ENCODE results near the gene CSNK1D.
A peak's percentile ranks its signal among the peaks of the same experiment; 100 is the strongest.

The CSNK1D gene

DNA sequence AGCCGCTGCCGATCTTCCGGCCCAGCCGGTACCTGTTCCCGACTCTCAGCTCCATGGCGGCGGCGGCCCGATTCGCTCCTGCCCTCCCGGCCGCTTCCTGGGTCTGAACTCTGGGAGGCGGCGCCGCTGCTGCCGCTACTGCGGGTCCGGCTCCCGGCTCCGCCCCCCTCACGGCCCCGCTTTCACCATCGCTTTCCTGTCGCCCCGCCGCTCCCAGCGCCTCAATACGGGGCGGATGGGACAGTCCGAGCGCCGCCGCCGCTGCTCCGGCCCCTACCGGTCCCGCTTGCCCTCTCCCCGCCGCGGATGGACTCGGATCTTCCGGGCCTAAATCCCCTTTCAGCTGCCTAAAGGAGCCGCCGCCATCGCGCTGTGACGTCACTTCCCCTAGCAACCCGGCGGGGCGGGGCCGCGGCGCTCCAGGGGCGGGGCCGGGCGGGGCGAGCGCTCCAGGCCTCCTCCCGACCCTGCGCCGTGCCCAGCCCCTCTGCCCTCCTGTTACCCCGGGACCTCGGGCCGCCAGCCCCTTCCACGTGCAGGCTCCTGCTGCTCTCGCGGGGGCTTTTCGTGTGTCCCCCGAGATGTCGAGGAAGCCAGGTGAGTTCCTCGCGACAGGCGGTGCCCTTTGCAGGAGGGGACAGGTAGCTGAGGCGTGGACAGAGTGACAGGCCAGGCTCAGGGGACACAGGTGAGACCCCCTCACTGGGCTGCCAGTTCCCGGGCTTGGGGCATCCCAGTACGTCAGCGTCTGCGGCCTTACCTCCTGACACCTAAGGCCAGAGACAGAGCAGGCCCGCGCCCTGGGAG lies at the start of gene CSNK1D:
Gene CSNK1D, minus strand, starts transcription at position 374 of the 807 bp plus-strand sequence. Its CDS starts 319 bp downstream, at position 55.
- peak; percentile 89 for DNase-seq

DNA sequence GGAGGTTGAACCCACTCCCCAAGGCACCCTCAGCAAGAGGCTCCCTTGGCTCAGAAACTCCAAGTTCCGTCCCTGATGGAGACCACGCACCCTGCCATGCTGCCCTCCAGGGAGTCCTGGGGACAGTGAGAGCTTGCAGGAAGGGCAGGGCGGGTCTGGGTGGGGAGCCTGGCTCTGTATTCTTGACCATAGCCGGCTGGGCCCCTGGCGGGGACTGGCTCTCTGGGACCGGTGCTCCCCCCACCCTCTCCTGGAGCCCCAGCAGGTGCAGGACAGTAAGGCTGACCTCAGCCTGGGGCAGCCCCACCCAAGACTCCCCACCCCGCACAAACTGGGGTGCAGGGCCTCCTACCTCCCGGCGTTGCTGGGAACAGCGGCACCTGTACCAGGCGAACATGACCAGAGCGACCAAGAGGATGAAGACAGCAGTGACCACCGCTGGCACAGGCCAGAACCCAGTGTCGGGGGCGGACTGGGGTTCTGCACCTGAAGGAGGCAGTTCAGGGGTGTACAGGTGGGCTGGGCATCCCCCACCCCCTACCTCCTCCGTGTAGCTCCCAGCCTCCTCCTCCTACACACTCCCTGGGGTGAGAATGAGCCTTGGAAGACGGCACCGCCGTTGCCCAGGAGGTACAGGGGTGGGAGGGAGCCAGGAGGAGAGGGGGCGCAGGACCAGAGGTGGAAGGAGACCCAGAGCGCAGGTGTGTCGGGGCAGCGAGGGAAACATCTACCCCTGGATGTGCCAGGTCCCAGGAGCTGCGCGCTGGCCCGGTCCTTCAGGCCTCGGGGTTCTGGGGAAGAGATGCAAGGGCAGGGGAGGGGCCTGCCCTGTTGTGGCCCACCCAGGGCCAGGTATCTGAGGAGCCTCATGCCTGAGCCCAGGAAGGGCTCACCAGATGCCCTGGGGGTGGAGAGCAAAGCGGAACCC lies 49.3 kb upstream of the CSNK1D start:
- no peak for DNase-seq

DNA sequence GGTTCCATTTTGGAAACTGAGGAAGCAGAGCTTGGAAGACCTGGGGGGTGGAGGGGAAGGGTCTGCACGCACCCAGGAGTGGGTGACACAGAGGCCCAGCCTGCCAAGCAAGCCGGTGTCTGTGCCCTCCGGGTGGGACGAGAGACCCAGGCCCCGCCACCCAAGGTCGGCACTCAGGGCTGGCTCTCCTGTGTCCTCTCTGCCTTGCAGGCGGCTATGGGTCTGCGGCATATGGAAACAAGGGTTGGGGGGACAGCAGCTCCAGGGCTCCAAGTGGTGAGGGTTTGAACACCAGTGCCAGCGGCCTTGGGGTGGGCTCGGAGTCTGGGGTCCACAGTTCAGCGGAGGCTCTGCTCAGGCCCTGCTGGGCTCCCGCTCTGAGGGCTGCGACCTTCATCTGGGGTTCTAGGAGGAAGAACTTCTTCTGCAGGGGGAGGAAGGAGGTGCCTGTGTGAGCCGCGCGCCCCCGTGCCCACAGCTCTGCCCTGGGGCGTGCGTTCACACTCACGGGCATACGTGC lies 48.5 kb upstream of the CSNK1D start:
- DNase-seq: no peak

DNA sequence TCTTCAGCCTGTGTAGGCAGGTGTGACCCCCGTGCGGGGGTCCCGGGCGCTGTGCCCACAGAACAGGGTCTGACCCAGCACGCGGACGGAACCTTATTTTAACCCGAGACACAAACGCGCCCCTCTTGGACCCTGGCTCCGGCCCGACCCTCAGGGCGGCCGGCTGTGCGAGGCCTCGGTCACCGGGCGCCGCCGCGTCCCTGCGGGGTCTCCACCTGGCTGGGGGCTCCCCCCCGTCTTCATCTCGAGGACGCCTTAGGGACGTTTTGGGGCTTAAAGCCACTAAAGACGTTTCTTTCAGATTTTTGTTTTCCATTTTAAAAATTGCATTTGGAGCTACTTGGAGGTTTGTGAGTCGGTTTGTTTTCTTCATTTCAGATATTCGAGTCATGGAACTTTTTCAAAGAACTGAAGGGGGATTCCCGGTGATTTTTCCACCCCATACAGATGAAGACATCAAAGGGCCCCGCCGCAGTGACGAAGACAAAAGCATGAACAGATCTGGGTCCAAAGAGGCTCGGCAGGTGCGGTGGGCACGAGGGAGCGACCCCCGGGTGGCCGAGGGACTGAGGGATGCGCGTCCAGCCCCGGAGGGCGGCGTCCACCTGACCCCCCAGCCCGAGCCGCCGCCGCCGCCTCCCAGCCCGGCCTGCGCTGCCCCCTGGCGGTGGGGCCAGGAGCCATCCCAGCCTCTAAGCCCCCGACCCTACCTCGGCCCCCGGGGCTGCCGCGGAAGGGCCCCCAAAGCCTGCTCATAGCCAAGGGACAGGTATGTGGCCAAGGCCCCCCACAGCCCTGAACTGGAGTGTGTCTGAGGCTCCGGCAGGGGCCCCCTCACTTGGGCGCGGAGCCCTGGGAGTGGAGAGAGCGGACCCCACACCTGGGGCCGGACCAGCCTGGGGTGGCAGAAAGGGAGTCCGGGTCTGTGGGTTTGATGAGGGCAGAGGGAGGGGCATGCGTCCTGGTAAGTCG lies 47.7 kb upstream of the CSNK1D start:
- peak; percentile 19 for DNase-seq

DNA sequence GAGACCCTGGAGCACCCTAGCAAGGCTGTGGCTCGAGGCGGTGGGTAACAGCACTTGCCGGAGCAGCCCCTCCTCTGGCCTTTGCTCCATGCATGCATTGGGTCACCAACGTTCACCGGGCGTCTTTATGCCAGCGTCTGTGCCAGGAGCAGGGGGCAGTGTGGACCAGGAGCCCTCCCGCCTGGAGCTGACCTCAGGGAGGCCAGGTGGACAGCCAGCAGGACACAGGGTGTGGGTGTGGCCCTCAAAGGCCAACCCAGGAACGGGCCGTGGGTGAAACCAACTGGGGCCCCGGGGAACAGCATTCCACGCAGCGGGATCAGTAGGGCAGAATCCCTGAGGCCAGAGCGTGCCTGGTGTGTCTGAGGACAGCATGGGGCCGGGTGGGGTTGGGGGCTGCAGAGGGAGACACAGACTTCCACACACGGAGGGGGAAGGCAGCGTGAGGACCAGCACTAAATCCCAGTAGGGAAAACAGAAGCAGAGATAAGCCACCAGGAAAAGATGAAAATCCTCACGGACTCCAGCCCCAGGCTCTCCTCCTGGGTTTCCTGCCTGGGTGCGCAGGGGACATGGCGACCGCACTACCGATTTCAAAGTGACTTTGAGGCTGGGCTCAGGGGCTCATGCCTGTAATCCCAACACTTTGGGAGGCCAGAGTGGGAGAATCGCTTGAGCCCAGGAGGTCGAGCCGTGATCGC lies 46.8 kb upstream of the CSNK1D start:
- no peak for DNase-seq

DNA sequence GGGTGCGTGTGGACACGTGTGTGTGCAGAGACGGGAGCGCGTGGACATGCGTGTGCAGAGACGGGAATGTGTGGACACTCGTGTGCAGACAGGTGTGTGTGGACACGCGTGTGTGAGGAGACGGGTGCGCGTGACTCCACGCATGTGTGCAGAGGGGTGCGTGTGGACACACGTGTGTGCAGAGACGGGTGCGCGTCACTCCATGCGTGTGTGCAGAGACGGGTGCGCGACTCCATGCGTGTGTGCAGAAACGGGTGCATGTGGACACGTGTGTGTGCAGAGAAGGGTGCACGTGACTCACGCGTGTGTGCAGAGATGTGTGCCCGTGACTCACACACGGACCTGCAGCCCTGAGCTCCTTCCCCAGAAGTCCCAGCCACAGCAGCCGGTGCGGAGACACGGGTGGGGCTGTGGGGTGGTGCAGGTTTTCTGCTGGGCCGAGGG lies 46.1 kb upstream of the CSNK1D start:
- no peak for DNase-seq

DNA sequence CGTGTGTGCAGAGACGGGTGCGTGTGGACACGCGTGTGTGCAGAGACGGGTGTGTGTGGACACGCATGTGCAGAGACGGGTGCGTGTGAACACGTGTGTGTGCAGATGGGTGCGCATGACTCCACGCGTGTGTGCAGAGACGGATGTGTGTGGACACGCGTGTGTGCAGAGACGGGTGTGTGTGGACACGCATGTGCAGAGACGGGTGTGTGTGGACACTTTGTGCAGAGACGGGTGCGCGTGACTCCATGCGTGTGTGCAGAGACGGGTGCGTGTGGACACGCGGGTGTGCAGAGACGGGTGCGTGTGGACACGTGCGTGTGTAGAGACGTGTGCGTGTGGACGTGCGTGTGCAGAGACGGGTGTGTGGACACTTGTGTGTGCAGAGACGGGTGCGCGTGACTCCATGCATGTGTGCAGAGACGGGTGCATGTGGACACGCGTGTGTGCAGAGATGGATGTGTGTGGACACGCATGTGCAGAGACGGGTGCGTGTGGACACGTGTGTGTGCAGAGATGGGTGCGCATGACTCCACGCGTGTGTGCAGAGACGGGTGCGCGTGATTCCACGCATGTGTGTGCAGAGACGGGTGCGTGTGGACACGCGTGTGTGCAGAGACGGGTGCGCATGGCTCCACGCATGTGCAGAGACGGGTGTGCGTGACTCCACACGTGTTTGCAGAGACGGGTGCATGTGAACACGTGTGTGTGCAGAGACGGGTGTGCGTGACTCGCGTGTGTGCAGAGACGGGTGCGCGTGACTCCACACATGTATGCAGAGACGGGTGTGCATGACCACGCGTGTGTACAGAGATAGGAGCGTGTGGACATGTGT lies 45.5 kb upstream of the CSNK1D start:
- no peak for DNase-seq

DNA sequence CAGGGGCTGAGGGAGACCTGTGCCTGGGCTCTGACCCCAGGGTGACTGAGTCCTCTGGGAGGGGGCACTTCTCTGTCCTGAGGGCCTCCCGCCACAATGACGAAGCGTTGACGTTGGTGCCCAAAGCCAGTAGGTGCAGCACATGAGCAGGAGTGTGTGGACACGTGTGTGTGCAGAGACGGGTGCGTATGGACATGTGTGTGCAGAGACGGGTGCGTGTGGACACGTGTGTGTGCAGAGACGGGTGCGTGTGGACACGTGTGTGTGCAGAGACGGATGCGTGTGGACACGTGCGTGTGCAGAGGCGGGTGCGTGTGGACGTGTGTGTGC lies 44.6 kb upstream of the CSNK1D start:
- no peak for DNase-seq

DNA sequence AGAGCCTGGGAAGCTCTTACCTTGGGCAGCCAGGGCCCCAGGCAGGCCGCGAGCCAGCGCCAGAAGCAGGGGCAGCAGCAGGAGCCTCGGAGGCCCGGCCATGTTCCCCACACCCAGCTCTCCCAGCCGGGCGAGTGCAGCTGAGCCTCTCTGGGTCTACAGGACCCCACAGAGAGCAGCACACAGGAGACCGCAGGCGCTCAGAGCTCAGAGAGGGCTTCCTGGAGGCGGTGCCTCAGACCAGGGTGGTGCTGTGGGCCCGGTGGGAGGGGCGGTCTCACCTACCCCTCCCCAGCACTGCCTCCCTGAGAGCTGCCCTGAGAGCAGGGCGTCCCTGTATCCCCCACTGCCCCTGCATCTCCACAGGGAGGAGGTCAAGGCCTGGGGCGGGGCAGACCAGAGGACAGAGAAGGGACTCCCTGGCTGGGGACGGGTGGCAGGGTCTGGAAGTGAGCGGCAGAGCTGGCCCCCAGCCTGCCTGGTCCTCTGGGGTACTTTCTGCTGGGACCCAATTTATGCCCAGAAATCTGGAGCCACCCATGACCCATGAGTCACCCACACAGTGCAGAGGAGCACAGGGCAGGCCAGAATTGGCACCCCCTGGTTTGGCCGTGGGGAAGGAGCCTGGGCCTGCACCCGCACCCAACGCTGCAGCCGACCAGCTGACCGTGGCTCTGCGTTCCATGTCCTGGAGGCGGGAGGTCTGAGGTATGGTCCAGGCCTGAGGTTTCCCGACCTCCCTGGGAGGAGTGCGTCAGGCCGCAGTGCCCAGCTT lies 44.1 kb upstream of the CSNK1D start, which contains the start of gene CD7:
Gene CD7, minus strand, starts transcription at position 215 of the 775 bp plus-strand sequence. Its CDS starts 113 bp downstream, at position 102.
- no peak for DNase-seq

DNA sequence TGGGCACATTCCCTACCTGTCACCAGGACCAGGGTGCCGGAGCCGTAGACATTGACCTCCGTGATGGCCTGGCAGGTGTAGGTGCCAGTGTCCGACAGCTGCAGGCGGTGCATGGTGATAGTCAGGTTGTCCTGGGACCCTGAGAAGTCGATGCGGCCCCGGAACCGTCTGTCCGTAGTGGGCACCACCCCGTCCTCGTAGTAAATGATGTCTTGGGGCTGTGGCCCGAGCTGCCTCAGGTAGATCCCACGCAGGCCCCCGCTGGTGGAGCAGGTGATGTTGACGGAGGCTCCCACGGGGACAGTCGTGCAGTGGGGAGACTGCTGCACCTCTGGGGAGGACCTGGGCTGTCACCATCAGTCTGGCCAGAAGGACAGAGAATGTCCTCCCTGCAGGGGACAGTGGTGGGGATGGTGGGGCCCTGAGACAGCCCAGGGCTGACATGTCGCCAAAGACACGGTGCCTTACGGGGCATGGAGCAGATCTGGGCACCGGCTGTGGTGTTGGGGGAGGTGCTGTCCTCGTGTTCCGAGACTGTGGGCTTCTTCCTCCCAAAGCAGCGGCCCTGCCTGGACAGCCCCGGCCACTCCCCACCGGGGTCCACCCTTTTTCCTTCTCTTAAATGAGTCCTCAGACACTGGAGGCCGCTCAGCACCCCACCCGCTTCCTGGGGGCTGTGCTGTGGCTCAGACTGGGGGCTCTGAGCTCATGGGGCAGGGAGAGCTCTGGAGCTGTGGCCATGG lies 43.3 kb upstream of the CSNK1D start:
- DNase-seq: no peak

DNA sequence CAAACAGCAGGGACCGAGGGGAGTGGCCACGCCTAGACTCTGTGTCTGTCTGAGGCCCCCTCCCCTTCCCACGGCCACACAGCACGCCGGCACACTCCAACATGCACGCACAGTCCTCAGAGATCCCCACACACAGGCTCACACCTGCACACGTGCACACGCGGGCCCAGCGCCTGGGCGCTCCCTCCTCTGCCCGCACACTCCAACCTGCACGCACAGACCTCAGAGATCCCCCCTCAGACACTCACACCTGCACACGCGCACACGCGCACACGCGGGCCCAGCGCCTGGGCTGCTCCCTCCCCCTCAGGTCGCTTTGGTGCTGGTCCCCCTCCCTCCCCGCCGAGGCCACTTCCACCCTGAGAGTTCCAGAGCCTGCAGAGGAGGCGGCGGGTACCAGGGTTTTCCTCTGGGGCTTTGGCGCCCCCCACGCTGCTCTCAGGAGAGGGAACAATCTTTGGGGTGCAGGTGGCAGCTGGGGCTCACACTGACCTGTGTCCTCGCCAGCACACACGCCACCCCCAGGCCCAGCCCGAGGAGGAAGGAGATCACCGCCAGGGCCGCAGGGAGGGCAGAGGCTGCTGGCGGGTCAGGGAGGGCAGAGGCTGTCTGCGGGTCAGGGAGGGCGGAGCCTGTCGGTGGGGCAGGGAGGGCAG lies 42.3 kb upstream of the CSNK1D start:
- DNase-seq: no peak

DNA sequence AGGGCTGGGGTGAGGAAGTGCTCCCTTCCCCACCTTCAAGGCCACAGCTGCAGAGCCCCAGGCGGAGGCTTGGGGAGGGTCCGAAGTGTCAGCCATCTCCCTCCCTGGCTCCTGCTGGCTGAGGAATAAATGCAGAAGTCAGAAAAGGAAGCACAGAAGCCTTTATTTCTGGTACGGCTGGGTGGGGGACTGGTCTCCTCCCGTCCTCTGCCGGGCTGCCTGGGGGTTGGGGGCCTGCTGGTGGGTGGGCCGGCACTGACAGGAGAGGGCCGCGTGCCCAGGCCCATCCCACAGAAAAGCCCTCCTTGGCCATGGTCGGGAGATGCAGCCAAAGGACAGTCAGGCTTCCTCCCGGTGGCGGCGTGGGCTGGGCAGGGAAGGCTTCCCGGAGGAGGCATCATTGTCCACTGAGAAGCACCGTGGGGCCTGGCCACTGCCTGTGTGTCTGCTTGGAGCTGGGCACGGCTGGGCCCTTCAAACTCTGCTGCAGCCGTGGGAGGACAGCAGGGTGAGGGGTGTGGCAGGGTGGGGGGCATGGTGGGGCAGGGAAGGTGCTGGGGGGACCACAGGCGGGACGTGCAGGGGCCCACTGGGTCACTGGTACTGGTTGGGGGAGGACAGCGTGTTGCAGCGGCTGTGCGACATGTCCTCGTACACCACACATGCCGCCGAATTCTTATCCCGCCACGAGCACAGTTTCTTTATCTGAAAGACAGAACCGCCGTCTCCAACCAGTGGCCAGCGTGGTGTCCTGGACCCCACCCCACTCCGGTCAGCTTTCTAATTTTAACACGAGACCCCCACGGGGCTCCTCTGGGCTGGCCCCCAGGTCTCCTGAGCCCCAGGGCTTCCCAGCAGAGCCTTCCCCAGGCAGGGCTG lies 41.5 kb upstream of the CSNK1D start:
- DNase-seq: no peak

DNA sequence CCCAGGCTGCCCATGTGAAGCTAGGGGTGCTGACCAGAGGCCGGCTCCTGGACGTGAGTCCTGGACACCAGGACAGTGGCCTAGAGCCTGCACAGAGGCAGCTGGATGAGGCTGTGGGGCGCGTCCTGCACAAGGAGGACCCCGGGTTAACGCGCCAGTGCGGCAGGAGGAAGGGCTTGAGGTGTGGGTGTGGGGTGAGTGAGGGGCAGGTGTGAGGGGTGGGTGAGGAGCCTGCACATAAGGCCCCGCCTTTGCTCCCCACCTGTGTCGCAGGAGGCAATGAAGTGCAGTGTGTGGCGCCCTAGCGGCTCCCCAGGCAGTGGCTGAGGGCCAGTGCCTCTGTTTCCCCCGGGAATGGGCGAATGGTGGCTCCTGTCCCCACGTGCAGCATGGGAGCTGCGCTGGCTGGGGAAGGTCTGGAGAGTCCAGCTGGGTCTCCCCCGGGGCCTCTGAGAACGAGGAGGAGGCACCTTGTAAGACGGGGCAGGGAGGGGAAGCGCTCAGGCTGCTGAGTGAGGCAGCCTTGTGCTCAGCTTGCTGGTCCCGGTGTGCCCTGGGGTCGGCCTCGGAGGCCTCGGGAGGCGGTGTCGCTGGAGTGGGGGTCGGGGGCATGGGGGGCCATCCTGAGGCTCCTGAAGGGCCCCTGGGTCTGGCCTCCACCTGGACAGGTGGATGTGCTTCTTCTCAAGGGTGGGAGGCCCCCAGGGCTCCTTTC lies 40.7 kb upstream of the CSNK1D start:
- DNase-seq: no peak

DNA sequence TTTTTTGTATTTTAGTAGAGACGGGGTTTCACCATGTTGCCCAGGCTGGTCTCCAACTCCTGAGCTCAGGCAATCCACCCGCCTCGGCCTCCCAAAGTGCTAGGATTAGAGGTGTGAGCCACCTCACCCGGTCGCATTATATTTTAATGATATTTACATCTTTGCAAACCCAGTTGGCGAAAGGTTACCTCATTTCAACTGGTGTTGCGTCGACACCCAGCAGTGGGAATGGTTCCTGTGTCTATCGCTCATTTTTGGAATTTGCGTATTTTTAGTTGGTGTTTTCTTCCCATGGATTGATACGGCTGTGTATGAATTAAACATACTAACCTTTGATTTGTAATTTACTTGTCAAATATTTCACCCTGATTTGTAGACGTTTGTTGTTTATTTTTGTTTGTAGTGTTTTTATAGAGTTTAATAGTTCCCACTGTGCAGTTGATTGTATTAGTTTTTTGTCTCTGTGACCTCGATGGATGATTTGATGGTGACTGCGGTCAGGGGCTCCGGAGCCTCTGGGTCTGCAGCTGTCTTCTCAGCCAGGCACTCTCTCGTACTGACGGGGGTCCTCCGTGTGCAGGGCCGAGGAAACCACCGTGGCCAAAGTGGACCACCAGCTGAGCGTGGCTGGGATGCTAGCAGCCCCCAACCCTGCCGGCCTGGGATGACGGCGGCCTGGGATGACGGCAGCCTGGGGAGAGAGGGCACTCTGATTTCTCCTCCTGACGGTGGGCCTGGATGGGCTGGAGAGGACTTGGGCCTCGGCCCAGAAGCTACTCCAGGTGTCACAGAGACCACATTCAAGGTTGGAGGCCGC lies 39.9 kb upstream of the CSNK1D start:
- no peak for DNase-seq

DNA sequence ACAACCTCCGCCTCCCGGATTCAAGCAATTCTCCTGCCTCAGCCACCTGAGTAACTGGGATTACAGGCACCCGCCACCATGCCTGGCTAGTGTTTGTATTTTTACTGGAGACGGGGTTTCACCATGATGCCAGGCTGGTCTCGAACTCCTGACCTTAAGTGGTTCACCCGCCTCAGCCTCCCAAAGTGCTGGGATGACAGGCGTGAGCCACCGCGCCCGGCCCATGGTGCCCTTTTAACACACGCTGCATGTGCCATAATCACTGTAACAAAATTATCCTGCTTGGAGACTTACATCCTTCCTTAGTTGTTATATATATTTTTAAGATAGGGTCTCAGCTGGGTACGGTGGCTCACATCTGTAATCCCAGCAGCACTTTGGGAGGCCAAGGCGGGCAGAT lies 38.5 kb upstream of the CSNK1D start:
- no peak for DNase-seq

DNA sequence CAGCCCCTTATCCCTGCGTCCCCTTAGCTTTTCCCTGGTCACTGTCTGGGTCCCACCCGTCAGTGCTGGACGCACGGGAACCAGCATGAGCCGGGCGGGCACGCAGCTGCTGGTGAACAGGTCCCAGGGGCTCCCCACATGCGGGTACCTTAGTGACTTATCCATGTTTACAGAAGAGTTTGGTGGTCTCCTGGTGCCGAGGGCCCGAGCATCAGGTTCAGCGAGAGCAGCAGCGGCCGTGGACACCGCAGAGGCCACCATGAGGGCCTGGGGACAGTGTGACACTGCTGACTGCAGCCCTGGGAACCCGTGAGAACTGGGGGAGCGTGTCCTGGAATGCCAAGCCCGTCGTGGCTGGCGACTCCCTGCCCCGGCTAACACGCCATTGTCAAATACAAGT lies 37.4 kb upstream of the CSNK1D start:
- no peak for DNase-seq

Data from NCI-H345 (cell line).